NT2/D1 (cell line): ENCODE measurements around the gene FAM170B.

Experiments
- YY1 ChIP-seq: IDR thresholded peaks from 2 replicates; pipeline ENCODE4 v1.6.1; 2011; ENCODE audit not compliant: insufficient read length, insufficient read depth
- ZNF274 ChIP-seq: IDR thresholded peaks from 2 replicates; pipeline ENCODE4 v1.6.1; 2011; ENCODE audit warnings: mild to moderate bottlenecking, low read depth, low read length

DNA sequence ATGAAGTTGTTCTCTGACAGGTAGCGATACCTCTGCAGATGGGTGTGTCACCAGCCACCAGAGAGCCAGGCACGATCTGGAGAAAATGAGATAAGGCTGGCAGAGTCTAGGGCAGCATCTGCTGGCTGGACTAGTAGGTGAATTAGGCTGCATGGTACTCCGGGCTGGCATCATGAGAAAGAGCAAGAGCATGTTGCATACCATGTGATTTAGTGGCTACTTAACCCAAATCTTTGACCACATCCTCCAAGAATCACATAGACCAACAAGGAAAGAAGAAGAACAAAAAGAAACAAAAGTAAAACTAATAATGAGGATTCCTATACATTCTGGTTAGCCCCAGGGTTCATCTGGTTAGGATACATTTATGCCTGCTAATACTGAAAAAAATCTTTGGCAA is 23.4 kb upstream of the FAM170B start:
- no peak for TF ChIP-seq YY1
- no peak for TF ChIP-seq ZNF274
